Lung (tissue), 13 donors: Measurements from ENCODE around the gene TLE3. TPM values are rescaled to one million over a fixed set of nuclear protein-coding genes. Genes with fewer than 3 reads are reported as not detected.

Source experiments
- ATAC-seq: fragments of 200-7000 bp; cut with Tn5 transposase; one replicate; pipeline ENCODE4 v1.9.1; 2020; ENCODE audit warnings: moderate number of reproducible peaks; ENCODE audit not compliant: insufficient read depth, low FRiP score
- DNase-seq, 3 donors: peaks; one replicate each; pipeline ENCODE4 v3.0.0-alpha.2; 2013 to 2017
- H3K27ac ChIP-seq, 2 donors: one replicate each; pipeline ENCODE4 v1.5.1; 2013; ENCODE audit warnings: mild to moderate bottlenecking in 2 of 2, moderate library complexity in 2 of 2, control low read depth in 1 of 2, inconsistent platforms in 1 of 2, low read depth in 1 of 2, low read length in 1 of 2
- H3K27me3 ChIP-seq, 3 donors: one replicate each; pipeline ENCODE4 v1.5.1; 2013; ENCODE audit warnings: low read length in 2 of 3; ENCODE audit not compliant: control insufficient read depth in 3 of 3, insufficient read depth in 3 of 3
- H3K36me3 ChIP-seq, 4 donors: one replicate each; pipeline ENCODE4 v1.5.1; 2013; ENCODE audit warnings: low read length in 4 of 4, mild to moderate bottlenecking in 1 of 4, moderate library complexity in 1 of 4; ENCODE audit not compliant: control insufficient read depth in 4 of 4, insufficient read depth in 4 of 4
- H3K4me1 ChIP-seq, 5 donors: one replicate each; pipeline ENCODE4 v1.5.1; 2013; ENCODE audit warnings: low read length in 5 of 5, mild to moderate bottlenecking in 2 of 5, moderate library complexity in 1 of 5; ENCODE audit not compliant: control insufficient read depth in 5 of 5, insufficient read depth in 5 of 5
- H3K4me3 ChIP-seq: one replicate; pipeline ENCODE4 v1.5.1; 2013; ENCODE audit warnings: mild to moderate bottlenecking, control low read depth, moderate library complexity
- H3K9ac ChIP-seq, 2 donors: one replicate each; pipeline ENCODE4 v1.5.1; 2013; ENCODE audit warnings: low read length in 2 of 2, control low read depth in 1 of 2; ENCODE audit not compliant: insufficient read depth in 1 of 2
- H3K9me3 ChIP-seq, 4 donors: one replicate each; pipeline ENCODE4 v1.5.1; 2013; ENCODE audit warnings: low read length in 3 of 4, mild to moderate bottlenecking in 1 of 4, moderate library complexity in 1 of 4; ENCODE audit not compliant: control insufficient read depth in 4 of 4, insufficient read depth in 3 of 4
- CTCF ChIP-seq: IDR thresholded peaks from 2 replicates; pipeline ENCODE4 v1.5.1; 2012; ENCODE audit warnings: mild to moderate bottlenecking; ENCODE audit errors: control extremely low read depth, extremely low read depth
- WGBS, 2 donors: extraction: QIAGEN DNeasy Blood & Tissue Kit; methylation state at CpG; one replicate each; pipeline ENCODE4 v1.1.7; 2013; 5-methylcytosine and 5-hydroxymethylcytosine counted together
- polyA plus RNA-seq, 2 donors: library from polyadenylated mRNA; stranded (reverse); fragments of 200-250 nt; gene quantifications; one replicate each; pipeline ENCODE4 v1.2.1, GENCODE V29; 2013
- small RNA-seq: library from RNA; depleted of rRNA; stranded (forward); fragments of <200 nt; gene quantifications from one replicate; pipeline ENCODE3, GENCODE V24; 2014; ENCODE audit warnings: low replicate concordance
- total RNA-seq, 2 donors: library from RNA; depleted of rRNA in 1 of 2; stranded (reverse); fragments of >200 nt in 1 of 2; gene quantifications; one replicate each; pipeline ENCODE4 v1.2.1, GENCODE V29; 2014 to 2021
- donor health status: control.
- donor health status: control.
- donor health status: Bipolar disorder and iron deficiency.
- donor health status: healthy.
- donor health status: DM: yes; HTN: yes; CAD: no.

TLE3 gene
- total and polyA plus RNA-seq, 4 donors, result 22.7 to 77.3 (median 73.3) TPM

DNA sequence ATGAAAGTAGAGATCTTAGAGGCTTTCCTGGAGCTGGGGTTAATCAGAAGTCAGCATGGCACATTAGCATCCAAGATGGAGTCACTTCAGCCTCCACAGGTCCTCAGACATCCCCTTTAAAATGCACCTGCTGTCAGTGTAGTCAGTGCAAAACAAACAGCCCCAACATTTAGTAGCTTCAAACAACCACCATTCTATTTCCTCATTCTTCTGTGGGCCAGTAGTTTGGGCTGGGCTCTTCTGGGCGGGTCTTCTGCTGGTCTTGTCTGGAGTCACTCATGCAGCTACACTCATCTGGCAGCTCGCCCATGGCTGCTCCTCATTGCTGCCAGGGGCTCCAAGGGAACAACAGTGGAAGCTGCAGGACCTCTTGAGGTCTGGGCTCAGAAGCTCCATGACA is 99.9 kb downstream of the TLE3 start:
- Histone ChIP-seq H3K4me1 (peaks cover 0 to 6% (median 0%) of the 10 kb centered on the region in 5 donors), H3K27me3 (no peaks in the 10 kb centered on the region), H3K9ac (no peak overlapping the region), H3K27ac (no peak overlapping the region), H3K9me3 (peaks cover 0 to 9% (median 2%) of the 10 kb centered on the region in 4 donors), H3K36me3 (no peaks in the 10 kb centered on the region), H3K4me3 (no peak overlapping the region)
- DNase-seq (peak; percentile 87 to 90 (median 87)), ATAC-seq (peak; percentile 65)
- WGBS, 2 donors, result 53 to 62% methylated on average over 2 of the region's 2 CpGs
- no peak for TF ChIP-seq CTCF

Small RNA genes lying within 50 kb of the gene (small RNA-seq; reads per million reads assigned to genes)
- 0.62 reads per million, percentile 69 among the genes with 10 or more reads in this experiment for gene MIR629
